ENCODE data around the gene FABP1.

The FABP1 gene

DNA sequence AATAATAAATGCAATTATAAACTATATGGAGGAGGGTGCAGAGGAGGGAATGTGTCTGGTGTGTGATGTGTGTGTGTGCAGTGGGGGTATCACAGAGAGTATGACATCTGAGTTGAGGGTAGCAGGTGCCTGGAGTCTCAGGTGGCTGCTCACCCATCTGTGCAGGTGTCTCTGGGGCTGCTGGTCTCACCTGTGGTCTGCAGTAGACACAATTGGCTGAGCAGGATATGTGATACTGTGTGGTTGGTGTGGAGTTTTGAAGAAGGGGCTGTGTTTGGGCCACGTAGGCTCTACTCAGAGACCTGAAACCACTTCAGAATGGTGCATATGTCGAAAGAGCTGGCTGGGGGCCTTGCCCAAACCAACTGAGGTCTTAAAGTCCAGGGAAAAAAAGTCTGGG, 17.0 kb downstream of the FABP1 start:
- DNase-seq: no peak

GRCh38 chr2:88108796-88109195, 19.1 kb downstream of the FABP1 start:
- no peak for DNase-seq

DNA sequence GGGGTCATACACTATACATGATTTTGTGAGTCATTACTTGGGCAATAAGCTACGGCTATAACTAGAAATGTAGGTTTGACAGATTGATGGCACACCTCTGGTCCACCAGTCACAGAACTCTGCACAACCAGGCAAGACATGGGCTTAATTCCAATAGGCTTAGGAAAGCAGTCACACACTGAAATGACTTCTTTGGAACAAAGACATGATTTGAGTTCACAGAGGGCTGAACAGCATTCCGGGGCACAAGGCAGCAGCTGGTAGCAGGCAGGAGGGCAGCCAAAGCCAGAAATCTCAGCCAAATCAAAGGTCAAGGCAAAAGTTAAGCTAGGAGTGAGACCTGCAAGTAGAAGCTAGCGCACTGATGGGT, 27.4 kb downstream of the FABP1 start:
- DNase-seq: no peak

- peak; percentile 43 for DNase-seq
These were observed 27.9 kb downstream of the FABP1 start for GRCh38 chr2:88099798-88100488.

DNA sequence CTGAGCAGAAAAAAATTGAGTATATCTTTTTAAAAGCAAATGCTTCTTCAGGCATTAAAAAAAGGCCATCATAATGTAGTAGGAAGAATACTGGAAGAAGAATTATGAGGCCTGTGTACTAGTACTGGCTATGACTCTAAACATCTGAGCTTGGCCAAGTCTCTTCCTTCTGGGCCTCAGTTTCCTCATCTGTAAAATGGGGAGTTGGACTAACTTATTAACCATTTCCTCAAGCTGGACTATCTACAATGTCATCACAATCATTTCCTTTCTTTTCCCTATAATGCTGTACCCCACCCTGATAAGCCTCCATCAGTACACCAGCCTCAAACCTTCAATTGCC, 29.3 kb downstream of the FABP1 start:
- DNase-seq: no peak

GRCh38 chr2:88097891-88098557, 29.8 kb downstream of the FABP1 start:
- no peak for DNase-seq

GRCh38 chr2:88097192-88097591, 30.7 kb downstream of the FABP1 start:
- DNase-seq: no peak

DNA sequence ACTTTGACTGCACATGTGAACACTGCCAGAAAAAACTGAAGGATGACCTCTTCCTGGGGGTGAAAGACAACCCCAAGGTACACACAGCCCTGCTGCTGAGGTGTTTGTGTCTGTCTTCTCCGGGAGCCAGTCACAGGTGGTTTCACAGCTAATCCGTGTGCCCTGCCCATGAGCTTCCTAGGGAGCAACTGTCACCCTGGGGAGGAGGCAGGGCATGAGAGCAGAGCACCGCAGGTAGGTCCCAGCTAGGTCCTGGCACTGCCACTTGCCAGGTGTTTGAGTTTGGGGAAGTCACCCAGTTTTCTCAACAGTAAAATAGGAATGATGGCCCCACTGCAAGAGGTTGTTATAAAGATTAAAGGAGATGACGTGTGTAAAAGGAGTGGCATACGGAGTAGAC, 31.2 kb downstream of the FABP1 start:
- no peak for DNase-seq

GRCh38 chr2:88095022-88095421, 32.8 kb downstream of the FABP1 start:
- no peak for DNase-seq

DNA sequence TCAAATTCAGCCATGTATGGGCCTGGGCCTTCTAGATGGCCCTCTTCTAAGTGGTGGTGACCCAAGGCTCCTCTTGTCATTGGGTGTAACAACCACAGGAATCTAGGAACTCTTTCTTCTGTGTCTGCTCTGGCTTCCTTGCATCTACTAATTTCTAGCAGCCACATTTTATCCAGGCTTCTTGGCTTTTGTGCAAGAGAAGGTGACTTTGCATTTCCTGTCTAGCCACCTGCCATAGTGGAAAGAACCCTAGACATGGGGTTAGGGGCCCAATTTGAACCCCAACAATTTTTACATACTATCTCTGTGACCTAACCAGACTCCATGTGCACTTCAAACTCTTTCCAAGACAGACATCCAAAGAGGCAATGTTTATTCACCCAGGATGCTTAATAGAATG, 35.1 kb downstream of the FABP1 start:
- DNase-seq: no peak

GRCh38 chr2:88091943-88092342, 35.9 kb downstream of the FABP1 start:
- DNase-seq: no peak

DNA sequence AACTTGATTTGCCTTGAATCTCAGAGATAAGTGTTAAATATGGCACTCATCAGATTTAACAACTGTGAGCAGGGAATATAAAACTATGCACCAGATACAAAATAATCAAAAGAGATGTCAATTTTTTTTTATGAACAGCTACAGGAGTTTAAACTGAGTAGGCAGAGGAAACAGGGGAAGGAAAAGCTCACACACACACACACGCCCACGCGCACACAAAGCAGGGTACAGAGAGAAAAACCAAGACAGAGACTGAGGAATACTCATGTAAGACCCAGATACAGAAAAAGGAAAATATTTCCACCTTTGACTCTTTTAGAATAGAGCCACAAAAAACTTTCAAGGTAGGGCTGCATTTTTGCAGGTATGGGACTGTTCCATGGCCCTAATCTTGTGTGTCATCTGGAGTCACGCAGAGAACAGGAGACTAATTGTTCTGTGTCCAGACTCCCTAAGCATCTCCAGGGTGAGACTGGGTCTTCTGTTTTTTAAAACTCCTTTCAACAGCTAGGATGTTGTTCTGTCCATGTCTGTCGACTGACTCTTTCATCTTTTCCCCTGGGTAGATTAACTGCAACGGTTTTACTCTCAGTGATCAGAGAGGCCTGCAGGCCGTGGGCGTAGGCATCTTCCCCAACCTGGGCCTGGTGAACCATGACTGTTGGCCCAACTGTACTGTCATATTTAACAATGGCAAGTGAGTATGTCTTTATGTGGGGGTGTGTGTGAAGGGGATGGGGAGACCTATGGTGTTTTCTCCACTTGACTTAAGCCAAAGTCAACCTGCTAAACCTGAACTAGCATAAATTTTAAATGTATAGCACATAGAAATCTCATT, 37.2 kb downstream of the FABP1 start:
- DNase-seq: no peak

- DNase-seq: no peak
These were observed 38.9 kb downstream of the FABP1 start for GRCh38 chr2:88088999-88089398.

DNA sequence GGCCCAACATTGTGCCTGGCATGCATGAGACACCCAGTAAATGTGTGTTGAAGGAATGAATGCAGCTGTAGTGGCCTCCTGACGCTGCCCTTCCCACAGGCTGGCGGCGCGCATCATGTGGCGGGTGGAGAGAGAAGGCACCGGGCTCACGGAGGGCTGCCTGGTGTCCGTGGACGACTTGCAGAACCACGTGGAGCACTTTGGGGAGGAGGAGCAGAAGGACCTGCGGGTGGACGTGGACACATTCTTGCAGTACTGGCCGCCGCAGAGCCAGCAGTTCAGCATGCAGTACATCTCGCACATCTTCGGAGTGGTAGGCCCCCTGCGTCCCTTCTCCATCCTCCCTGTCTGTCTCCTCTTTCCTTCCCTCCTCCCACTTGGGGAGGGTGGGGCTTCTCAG, 40.1 kb downstream of the FABP1 start:
- DNase-seq: no peak

GRCh38 chr2:88087073-88087472, 40.8 kb downstream of the FABP1 start:
- no peak for DNase-seq

GRCh38 chr2:88086401-88086800, 41.5 kb downstream of the FABP1 start:
- no peak for DNase-seq

DNA sequence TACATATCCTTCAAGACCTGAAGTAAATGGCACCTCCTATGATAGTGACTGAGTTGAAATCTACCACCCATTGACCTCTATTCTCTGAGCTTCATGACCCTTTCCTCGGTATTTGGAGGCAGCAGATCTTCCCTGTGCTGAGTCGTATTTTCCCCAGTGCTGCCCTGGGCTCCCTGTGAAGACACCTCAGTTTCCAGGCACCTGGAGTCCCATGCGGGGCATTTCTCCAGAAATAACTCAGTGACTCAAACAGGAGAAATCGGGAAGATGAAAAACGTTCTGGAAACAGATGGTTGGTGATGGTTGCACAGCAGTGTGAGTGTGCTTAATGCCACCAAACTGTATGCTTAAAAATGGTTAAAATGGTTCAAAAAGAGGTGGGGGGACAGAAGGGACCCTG, 42.3 kb downstream of the FABP1 start:
- DNase-seq: no peak

DNA sequence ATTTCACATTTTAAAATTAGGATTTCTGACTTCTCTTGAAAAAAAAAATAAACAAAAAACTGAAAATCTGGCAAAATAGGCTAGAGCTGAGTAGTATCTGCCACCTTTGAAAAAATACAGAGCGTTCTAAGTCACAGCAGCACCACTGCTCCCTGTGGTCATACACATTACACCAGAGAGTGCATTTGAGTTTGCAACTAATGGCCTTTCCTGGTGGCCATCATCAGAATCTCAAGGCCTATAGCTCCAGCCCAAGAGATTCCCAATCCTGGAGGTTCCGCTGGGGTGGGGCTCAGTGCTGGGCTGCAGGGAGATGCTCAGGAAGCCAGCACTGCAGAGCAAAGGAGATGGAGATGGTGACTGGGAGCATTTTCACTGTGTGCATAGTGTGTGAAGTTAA, 42.8 kb downstream of the FABP1 start:
- DNase-seq: no peak

DNA sequence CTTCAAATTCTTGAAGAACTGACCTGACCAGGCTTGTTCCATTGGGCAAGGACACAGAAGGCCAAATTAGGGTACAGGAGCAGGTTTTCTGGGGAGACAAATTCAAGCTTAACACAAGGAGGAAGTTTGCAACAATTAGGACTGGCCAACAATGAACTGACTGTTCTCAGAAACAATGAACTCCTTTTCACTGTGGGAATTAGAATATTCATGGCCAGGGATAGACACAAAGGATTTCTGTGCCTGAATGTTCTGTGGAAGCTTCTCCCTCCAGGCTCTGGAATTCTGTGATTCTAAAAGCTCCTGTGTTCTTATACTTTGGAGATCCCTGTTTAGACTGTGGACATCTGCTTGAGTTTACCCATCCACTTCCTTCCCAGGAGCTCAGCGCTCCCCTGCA, 45.1 kb downstream of the FABP1 start:
- DNase-seq: no peak

GRCh38 chr2:88081924-88082608, 45.8 kb downstream of the FABP1 start:
- DNase-seq: no peak

DNA sequence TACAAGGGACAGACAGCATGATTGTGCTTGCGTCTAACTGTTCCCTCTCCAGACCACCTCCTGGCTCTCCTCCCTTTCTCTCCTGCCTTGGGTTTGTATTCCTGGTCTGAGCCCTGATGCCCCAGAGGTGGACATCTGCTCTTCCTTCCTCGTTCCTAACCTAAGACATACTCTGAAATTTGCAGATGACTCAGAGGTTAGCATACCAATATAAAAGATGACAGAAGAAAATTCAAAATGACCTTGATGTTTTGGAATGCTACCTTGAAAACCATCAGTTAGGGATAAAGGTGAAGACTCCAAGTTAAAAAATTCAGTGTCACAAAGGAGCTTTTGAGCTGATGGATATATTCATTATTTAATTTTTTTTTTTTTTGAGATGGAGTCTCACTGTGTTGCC, 47.3 kb downstream of the FABP1 start:
- DNase-seq: no peak

DNA sequence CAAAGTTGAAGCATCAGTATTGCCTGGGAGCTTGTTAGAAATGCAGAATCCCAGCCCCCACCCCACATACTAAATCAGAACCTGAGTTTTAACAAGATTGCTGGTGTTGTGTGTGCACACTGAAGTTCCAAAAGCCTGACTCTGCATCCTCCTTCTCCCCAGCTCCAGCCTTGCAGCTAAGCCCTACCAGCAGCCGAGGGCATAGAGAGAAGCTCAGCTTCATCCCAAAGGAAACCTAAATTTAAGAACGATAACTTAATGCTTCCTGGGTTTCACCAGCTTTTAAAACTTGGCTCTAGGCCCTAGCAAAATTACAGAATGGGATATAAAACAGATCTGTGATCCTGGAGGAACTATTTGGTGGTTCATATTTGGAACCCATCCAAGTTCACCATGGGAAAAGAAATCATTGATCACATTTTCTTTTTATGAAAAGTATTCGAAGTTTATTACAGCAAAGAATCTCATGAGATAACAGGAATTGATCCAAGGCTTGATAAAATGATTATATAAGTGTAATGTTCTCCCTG, 49.2 kb downstream of the FABP1 start:
- no peak for DNase-seq

DNA sequence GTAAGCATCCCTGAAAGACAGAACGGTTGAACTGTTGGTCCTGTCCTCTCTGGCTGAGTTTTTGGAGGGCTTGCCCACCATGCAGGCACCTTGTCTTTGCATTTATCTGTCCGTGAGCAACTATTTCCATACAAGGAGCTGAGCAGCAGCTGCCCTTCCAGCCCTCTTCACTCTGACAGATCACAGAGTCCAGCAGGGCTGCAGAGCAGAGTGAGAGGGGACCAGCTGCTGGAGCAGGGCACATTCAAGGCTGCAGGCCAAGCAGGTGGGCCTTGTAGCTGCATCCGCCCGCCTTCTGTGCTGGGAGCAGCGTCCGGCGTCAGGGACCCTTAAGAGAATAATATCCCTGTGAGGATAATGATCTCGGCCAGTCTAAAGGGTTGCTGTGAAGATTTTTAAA, 50.8 kb downstream of the FABP1 start:
- DNase-seq: no peak
